Brain microvascular endothelial cell (primary cell): ENCODE data around the gene NUCKS1.
"Not testable (repeated sequence)": the region's sequence is repeated elsewhere in the genome, so short reads cannot be mapped to it uniquely, and the experiment has no call there.

Experiments used
- DNase-seq: peaks from one replicate; pipeline ENCODE4 v3.0.0-alpha.2; 2020
- H3K27ac ChIP-seq: fragments of 250-450 bp; sonication (Bioruptor Pico); 2 replicates; pipeline ENCODE4 v1.5.1; 2020; ENCODE audit warnings: mild to moderate bottlenecking, moderate library complexity
- H3K27me3 ChIP-seq: fragments of 250-450 bp; sonication (Bioruptor Pico); replicated peaks from 2 replicates; pipeline ENCODE4 v1.5.1; 2020; ENCODE audit warnings: mild to moderate bottlenecking
- H3K36me3 ChIP-seq: fragments of 250-450 bp; sonication (Bioruptor Pico); replicated peaks from 2 replicates; pipeline ENCODE4 v1.5.1; 2020; ENCODE audit warnings: mild to moderate bottlenecking
- H3K4me3 ChIP-seq: 2 replicates; pipeline ENCODE4 v1.5.1; 2011; ENCODE audit warnings: low read depth, mild to moderate bottlenecking, control low read depth, low read length, moderate library complexity
- CTCF ChIP-seq: IDR thresholded peaks from 2 replicates; pipeline ENCODE4 v1.5.1; 2011; ENCODE audit warnings: low read depth, mild to moderate bottlenecking, moderate library complexity, low read length, control low read depth, inconsistent platforms; ENCODE audit errors: missing control alignments
- in situ Hi-C: cut with HindIII; loops from 2 replicates; pipeline ENCODE4 v1.10.0; 2017; ENCODE audit warnings: low sequenced_read_pairs, low pct_ligation_motif_present

Gene NUCKS1

DNA sequence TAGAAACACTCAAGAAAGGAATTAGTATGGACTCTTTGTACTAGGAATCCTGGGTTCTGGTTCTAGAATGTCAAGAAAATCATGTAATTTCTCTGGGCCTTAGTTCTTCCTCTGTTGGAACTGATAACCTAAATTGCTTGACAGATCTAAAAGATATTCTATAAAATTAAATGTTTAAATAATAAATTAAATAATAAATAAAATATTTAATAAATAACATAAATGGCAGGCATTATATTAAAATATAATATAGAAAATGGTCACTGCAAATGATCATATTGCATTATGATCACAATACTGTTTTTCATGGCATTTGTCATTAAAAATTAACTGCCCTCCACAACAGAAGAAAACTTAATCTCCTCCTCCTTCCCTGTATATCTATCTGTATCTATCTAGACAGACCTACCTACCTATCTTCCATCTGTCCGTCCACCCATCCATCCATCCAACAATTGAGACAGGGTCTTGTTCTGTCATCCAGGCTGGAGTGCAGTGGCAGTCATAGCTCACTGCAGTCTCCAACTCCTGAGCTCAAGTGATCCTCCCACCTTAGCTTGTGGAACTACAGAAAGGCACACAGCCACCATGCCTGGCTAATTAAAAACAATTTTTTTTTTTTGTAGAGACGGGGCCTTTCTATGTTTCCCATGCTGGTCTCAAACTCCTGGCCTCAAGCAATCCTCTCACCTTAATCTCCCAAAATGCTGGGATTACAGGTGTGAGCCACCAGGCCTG, 16.4 kb downstream of the NUCKS1 start:
- Histone ChIP-seq H3K36me3 (no peaks in the 10 kb centered on the region), H3K27ac (no peak overlapping the region), H3K4me3 (no peak overlapping the region), H3K27me3 (no peaks in the 10 kb centered on the region)
- no peak for DNase-seq
- in situ Hi-C loops, result no loop called here
- TF ChIP-seq CTCF, result no peak

DNA sequence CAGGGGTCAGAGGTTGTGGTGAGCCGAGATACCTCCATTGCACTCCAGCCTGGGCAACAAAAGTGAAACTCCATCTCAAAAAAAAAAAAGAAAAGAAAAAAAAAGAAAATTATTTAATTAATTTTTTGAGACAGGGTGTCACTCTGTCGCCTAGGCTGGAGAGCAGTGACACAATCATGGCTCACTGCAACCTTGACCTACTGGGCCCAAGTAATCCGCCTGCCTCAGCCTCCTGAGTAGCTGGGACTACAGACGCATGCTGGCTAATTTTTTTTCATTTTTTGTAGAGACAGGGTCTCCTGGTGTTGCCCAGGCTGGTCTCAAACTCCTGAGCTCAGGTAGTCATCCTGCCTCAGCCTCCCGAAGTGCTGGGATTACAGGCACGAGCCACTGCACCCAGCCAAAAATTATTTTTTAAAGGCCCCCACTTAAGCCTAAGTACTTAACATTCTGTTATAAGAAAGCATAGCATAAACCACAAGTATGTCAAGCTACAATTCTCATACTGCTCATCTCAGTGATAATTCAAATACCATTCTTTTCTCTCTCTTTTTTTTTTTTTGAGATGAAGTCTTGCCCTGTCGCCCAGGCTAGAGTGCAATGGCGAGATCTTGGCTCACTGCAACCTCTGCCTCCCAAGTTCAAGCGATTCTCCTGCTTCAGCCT, 19.9 kb downstream of the NUCKS1 start:
- Histone ChIP-seq H3K27ac (no peak overlapping the region), H3K36me3 (peaks cover 9% of the 10 kb centered on the region), H3K27me3 (no peaks in the 10 kb centered on the region), H3K4me3 (no peak overlapping the region)
- no peak for TF ChIP-seq CTCF
- in situ Hi-C loops, result no loop called here
- no peak for DNase-seq

GRCh38 chr1:205726619-205727125, 23.3 kb downstream of the NUCKS1 start:
- H3K36me3 ChIP-seq, result peaks cover 14% of the 10 kb centered on the region
- DNase-seq, result no peak
- no peak overlapping the region for H3K4me3 ChIP-seq
- no peak for TF ChIP-seq CTCF
- in situ Hi-C loops, result no loop called here
- no peak overlapping the region for H3K27ac ChIP-seq
- H3K27me3 ChIP-seq, result no peaks in the 10 kb centered on the region

GRCh38 chr1:205725514-205725913, 24.5 kb downstream of the NUCKS1 start:
- no peak for TF ChIP-seq CTCF
- H3K27ac ChIP-seq, result no peak overlapping the region
- H3K4me3 ChIP-seq, result no peak overlapping the region
- peaks cover 21% of the 10 kb centered on the region for H3K36me3 ChIP-seq
- in situ Hi-C loops, result no loop called here
- no peaks in the 10 kb centered on the region for H3K27me3 ChIP-seq
- no peak for DNase-seq

- DNase-seq, H3K27me3 ChIP-seq, in situ Hi-C loops, H3K4me3 ChIP-seq, H3K27ac ChIP-seq: not testable (repeated sequence)
- peaks cover 48% of the 10 kb centered on the region for H3K36me3 ChIP-seq
Observed at GRCh38 chr1:205720740-205721139, 29.2 kb downstream of the NUCKS1 start.

DNA sequence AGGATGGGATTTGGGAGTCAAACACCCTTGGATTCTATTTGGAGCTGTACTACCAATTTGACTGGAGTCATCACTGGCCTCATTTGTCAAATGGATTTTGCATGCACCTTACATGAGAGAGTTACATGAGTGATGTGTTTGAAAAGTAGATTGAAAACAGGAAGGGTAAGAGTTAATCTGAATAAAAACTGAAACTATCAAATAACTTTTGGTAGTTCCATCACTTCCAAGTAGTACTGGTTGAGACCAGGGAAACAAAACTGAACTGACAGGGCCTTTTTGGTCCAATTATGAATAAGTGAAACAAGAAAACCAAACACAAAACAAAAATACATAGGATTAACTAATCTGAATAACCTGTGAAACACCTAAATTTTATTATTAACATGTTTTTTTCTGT, 30.2 kb downstream of the NUCKS1 start:
- Histone ChIP-seq H3K36me3 (peaks cover 56% of the 10 kb centered on the region), H3K27me3 (no peaks in the 10 kb centered on the region), H3K4me3 (no peak overlapping the region), H3K27ac (no peak overlapping the region)
- DNase-seq, result no peak
- in situ Hi-C loops, result loop anchor here (10.0 kb wide), 1 partner anchor 55 kb away; no protein-coding TSS in a partner anchor
- TF ChIP-seq CTCF, result no peak
